ENCODE measurements around the gene ERVH48-1. TPM values are rescaled to one million over a fixed set of nuclear protein-coding genes. Genes with fewer than 3 reads are reported as not detected.

ERVH48-1 gene
- total and polyA plus RNA-seq, 3 donors from 2014 or later = 0.24 to 0.47 (median 0.25) TPM

GRCh38 chr21:42900446-42900845, 25.0 kb downstream of the ERVH48-1 start:
- 77 to 81% methylated on average over 4 of the region's 4 CpGs for WGBS, 2 donors
- TF ChIP-seq CTCF (IDR thresholded peaks at IDR 0.05) (no peak), POLR2A (IDR thresholded peaks at IDR 0.05) (no peak)
- Histone ChIP-seq H3K36me3 (ENCODE audit: low read depth, missing control alignments) (no peaks in the 10 kb centered on the region), H3K4me3 (no peak overlapping the region), H3K27me3 (no peaks in the 10 kb centered on the region), H3K27ac (no peak overlapping the region), H3K9me3 (no peaks in the 10 kb centered on the region), H3K4me1 (no peaks in the 10 kb centered on the region)
- intact Hi-C loops (cut with DNase I; ENCODE audit: low total_unique reads) = no loop called here
- no peak for DNase-seq

- no peaks in the 10 kb centered on the region for H3K36me3 ChIP-seq (ENCODE audit: low read depth, missing control alignments)
- H3K27ac ChIP-seq = peak within 1 kb of the TSS; percentile 71 to 93
- intact Hi-C loops (cut with DNase I; ENCODE audit: low total_unique reads) = no loop called here
- H3K4me3 ChIP-seq = peak within 1 kb of the TSS; percentile 94 to 97
- TF ChIP-seq CTCF (IDR thresholded peaks at IDR 0.05) (no peak), POLR2A (IDR thresholded peaks at IDR 0.05) (peak; percentile 70)
- H3K4me1 ChIP-seq = no peaks in the 10 kb centered on the region
- DNase-seq = peak; percentile 100
- no peaks in the 10 kb centered on the region for H3K27me3 ChIP-seq
- 0 to 1% methylated on average over 11 to 70 of the region's 87 CpGs for WGBS, 2 donors
- H3K9me3 ChIP-seq = no peaks in the 10 kb centered on the region
Measured at GRCh38 chr21:42892931-42893755, 32.3 kb downstream of the ERVH48-1 start, which contains the start of gene NDUFV3. TSS of gene NDUFV3 (plus strand) at chr21:42893309. CDS start at chr21:42893334, 25 bp downstream.

GRCh38 chr21:42892582-42892930, 32.9 kb downstream of the ERVH48-1 start:
- intact Hi-C loops (cut with DNase I; ENCODE audit: low total_unique reads) = no loop called here
- no peak for DNase-seq

GRCh38 chr21:42887326-42887725, 38.1 kb downstream of the ERVH48-1 start:
- H3K4me1 ChIP-seq = no peaks in the 10 kb centered on the region
- DNase-seq = no peak
- H3K36me3 ChIP-seq (ENCODE audit: low read depth, missing control alignments) = no peaks in the 10 kb centered on the region
- intact Hi-C loops (cut with DNase I; ENCODE audit: low total_unique reads) = no loop called here
- 96% methylated on average over 5 of the region's 5 CpGs for whole genome bisulfite sequencing, 2 donors
- TF ChIP-seq POLR2A (IDR thresholded peaks at IDR 0.05) = no peak
- no peak for TF ChIP-seq CTCF (IDR thresholded peaks at IDR 0.05)
- H3K27ac ChIP-seq = no peak overlapping the region
- no peaks in the 10 kb centered on the region for H3K27me3 ChIP-seq
- no peak overlapping the region for H3K4me3 ChIP-seq
- H3K9me3 ChIP-seq = no peaks in the 10 kb centered on the region

More at GRCh38 chr21:42892582-42892930, 32.9 kb downstream of the ERVH48-1 start:
- Histone ChIP-seq H3K4me3 (peak overlapping the region; percentile 94 to 97), H3K27ac (peak overlapping the region; percentile 71 to 93), H3K4me1 (no peaks in the 10 kb centered on the region), H3K27me3 (no peaks in the 10 kb centered on the region), H3K9me3 (no peaks in the 10 kb centered on the region), H3K36me3 (ENCODE audit: low read depth, missing control alignments) (no peaks in the 10 kb centered on the region)
- WGBS, 2 donors = 6 to 9% methylated on average over 18 of the region's 18 CpGs
- TF ChIP-seq POLR2A (IDR thresholded peaks at IDR 0.05) = no peak
- no peak for TF ChIP-seq CTCF (IDR thresholded peaks at IDR 0.05)

All from testis (tissue), 3 donors.